Activated CD4-positive, alpha-beta T cell treated with anti-CD3 and anti-CD28 coated beads, Interleukin-2, amount 10 ng/mL, durations not matched to agents 7 days and 5 days (primary cell): Measurements from ENCODE around the gene JDP2. TPM values are rescaled to one million over a fixed set of nuclear protein-coding genes. Genes with fewer than 3 reads are reported as not detected.
"Not testable (repeated sequence)": the region's sequence is repeated elsewhere in the genome, so short reads cannot be mapped to it uniquely, and the experiment has no call there.

Experiments used
- CTCF ChIA-PET: fragments of 350-600 bp; sonication (Branson Sonifier 250); formaldehyde crosslinking; loops from one replicate; lab custom pipeline; 2021; ENCODE audit warnings: antibody characterized with exemption; lab: Charles Lee
- POLR2A ChIA-PET: fragments of 350-600 bp; sonication (Branson Sonifier 250); formaldehyde crosslinking; loops from one replicate; lab custom pipeline; 2021; ENCODE audit warnings: antibody characterized with exemption; lab: Charles Lee
- DNase-seq: peaks from one replicate; pipeline ENCODE4 v3.0.0-alpha.2; 2020
- H3K27ac Mint-ChIP-seq: one replicate; pipeline ENCODE4 v1.8.0; 2021; ENCODE audit warnings: mild to moderate bottlenecking, moderate library complexity, mixed read lengths
- H3K27me3 Mint-ChIP-seq: one replicate; pipeline ENCODE4 v1.8.0; 2021; ENCODE audit warnings: mixed read lengths
- H3K36me3 Mint-ChIP-seq: one replicate; pipeline ENCODE4 v1.8.0; 2021; ENCODE audit warnings: low read depth, mixed read lengths
- H3K4me1 Mint-ChIP-seq: one replicate; pipeline ENCODE4 v1.8.0; 2021; ENCODE audit warnings: mixed read lengths
- H3K4me3 Mint-ChIP-seq: one replicate; pipeline ENCODE4 v1.8.0; 2021; ENCODE audit warnings: mild to moderate bottlenecking, moderate library complexity, mixed read lengths
- H3K9me3 Mint-ChIP-seq: one replicate; pipeline ENCODE4 v1.8.0; 2021; ENCODE audit warnings: mixed read lengths
- total RNA-seq, 2 experiments: library from RNA; stranded (reverse); gene quantifications; one replicate each; pipeline ENCODE4 v1.2.3, GENCODE V29; 2021

The JDP2 gene
- 1 to 10 TPM in 1 of 2 experiments, under 1 TPM in 1; 0.99 to 1.6 TPM for total RNA-seq

- Mint-ChIP-seq H3K4me1 (peaks cover 11% of the 10 kb centered on the region), H3K27me3 (peaks cover 27% of the 10 kb centered on the region), H3K4me3 (peak within 1 kb of the TSS; percentile 65), H3K36me3 (peaks cover 7% of the 10 kb centered on the region), H3K27ac (peak within 1 kb of the TSS; percentile 55), H3K9me3 (peaks cover 7% of the 10 kb centered on the region)
- CTCF ChIA-PET: interaction anchor here (1.0 to 2.1 kb wide), 3 partner anchors 8 to 61 kb away, joined by 3 to 5 read pairs (median 3); no protein-coding TSS in a partner anchor
- peak; percentile 40 for DNase-seq
- POLR2A ChIA-PET: no interaction called here
These were observed at the start of gene JDP2 for GRCh38 chr14:75427482-75428229. JDP2 (plus strand) TSS chr14:75428022; CDS start chr14:75437921, 9,899 bp downstream.

- H3K4me3 Mint-ChIP-seq: no peak overlapping the region
These were observed 48.4 kb upstream of the JDP2 start for GRCh38 chr14:75379246-75379929.

GRCh38 chr14:75379930-75380270, 47.9 kb upstream of the JDP2 start:
- H3K27ac Mint-ChIP-seq: no peak overlapping the region
- no peaks in the 10 kb centered on the region for H3K36me3 Mint-ChIP-seq
- H3K4me3 Mint-ChIP-seq: no peak overlapping the region
- CTCF ChIA-PET: interaction anchor here (1.0 to 2.0 kb wide), 3 partner anchors 9 to 109 kb away, joined by 3 to 6 read pairs (median 6); no protein-coding TSS in a partner anchor
- H3K9me3 Mint-ChIP-seq: peaks cover 7% of the 10 kb centered on the region
- H3K4me1 Mint-ChIP-seq: no peaks in the 10 kb centered on the region
- POLR2A ChIA-PET: no interaction called here
- DNase-seq: no peak
- H3K27me3 Mint-ChIP-seq: peaks cover 15% of the 10 kb centered on the region

More at GRCh38 chr14:75379246-75379929, 48.4 kb upstream of the JDP2 start:
- no peak for DNase-seq
- Mint-ChIP-seq H3K27me3 (peaks cover 12% of the 10 kb centered on the region), H3K27ac (no peak overlapping the region), H3K36me3 (no peaks in the 10 kb centered on the region), H3K9me3 (peaks cover 6% of the 10 kb centered on the region), H3K4me1 (no peaks in the 10 kb centered on the region)
- ChIA-PET CTCF (interaction anchor here (1.0 to 1.5 kb wide), 2 partner anchors 10 to 109 kb away, joined by 3 to 6 read pairs; no protein-coding TSS in a partner anchor), POLR2A (no interaction called here)

GRCh38 chr14:75380656-75381055, 47.2 kb upstream of the JDP2 start:
- no peak overlapping the region for H3K4me3 Mint-ChIP-seq

GRCh38 chr14:75381642-75382041, 46.2 kb upstream of the JDP2 start:
- ChIA-PET POLR2A (interaction anchor here (0.6 kb wide), 1 partner anchor 293 kb away, joined by 3 read pairs; no protein-coding TSS in a partner anchor), CTCF (interaction anchor here (0.6 to 2.0 kb wide), 2 partner anchors 18 to 20 kb away, joined by 3 to 6 read pairs; no protein-coding TSS in a partner anchor)
- H3K4me3 Mint-ChIP-seq: no peak overlapping the region
- no peak for DNase-seq
- H3K9me3 Mint-ChIP-seq: peaks cover 4% of the 10 kb centered on the region
- H3K36me3 Mint-ChIP-seq: no peaks in the 10 kb centered on the region
- no peaks in the 10 kb centered on the region for H3K4me1 Mint-ChIP-seq
- peaks cover 26% of the 10 kb centered on the region for H3K27me3 Mint-ChIP-seq
- H3K27ac Mint-ChIP-seq: no peak overlapping the region

More at GRCh38 chr14:75380656-75381055, 47.2 kb upstream of the JDP2 start:
- ChIA-PET POLR2A (no interaction called here), CTCF (interaction anchor here (0.9 to 2.0 kb wide), 2 partner anchors 19 to 34 kb away, joined by 3 to 6 read pairs; no protein-coding TSS in a partner anchor)
- Mint-ChIP-seq H3K36me3 (no peaks in the 10 kb centered on the region), H3K27me3 (peaks cover 16% of the 10 kb centered on the region), H3K27ac (no peak overlapping the region), H3K9me3 (peaks cover 4% of the 10 kb centered on the region), H3K4me1 (no peaks in the 10 kb centered on the region)
- DNase-seq: no peak

GRCh38 chr14:75383219-75383618, 44.6 kb upstream of the JDP2 start:
- DNase-seq, H3K36me3 Mint-ChIP-seq, H3K27ac Mint-ChIP-seq, POLR2A ChIA-PET, H3K4me1 Mint-ChIP-seq, H3K4me3 Mint-ChIP-seq, H3K9me3 Mint-ChIP-seq: not testable (repeated sequence)
- H3K27me3 Mint-ChIP-seq: peaks cover 38% of the 10 kb centered on the region
- CTCF ChIA-PET: interaction anchor here (1.1 kb wide), 1 partner anchor 20 kb away, joined by 3 read pairs; no protein-coding TSS in a partner anchor

GRCh38 chr14:75383721-75384120, 44.1 kb upstream of the JDP2 start:
- Mint-ChIP-seq H3K27me3 (peaks cover 41% of the 10 kb centered on the region), H3K36me3 (no peaks in the 10 kb centered on the region), H3K9me3 (peaks cover 4% of the 10 kb centered on the region), H3K4me3 (no peak overlapping the region), H3K27ac (no peak overlapping the region), H3K4me1 (no peaks in the 10 kb centered on the region)
- ChIA-PET POLR2A (no interaction called here), CTCF (interaction anchor here (1.0 to 1.1 kb wide), 2 partner anchors 21 to 203 kb away, joined by 3 read pairs; no protein-coding TSS in a partner anchor)
- no peak for DNase-seq

GRCh38 chr14:75389679-75390078, 38.1 kb upstream of the JDP2 start:
- Mint-ChIP-seq H3K4me3 (no peak overlapping the region), H3K27me3 (peaks cover 41% of the 10 kb centered on the region), H3K36me3 (no peaks in the 10 kb centered on the region), H3K4me1 (no peaks in the 10 kb centered on the region), H3K27ac (no peak overlapping the region), H3K9me3 (no peaks in the 10 kb centered on the region)
- CTCF ChIA-PET: interaction anchor here (1.7 to 2.0 kb wide), 2 partner anchors 10 to 21 kb away, joined by 3 to 6 read pairs; no protein-coding TSS in a partner anchor
- POLR2A ChIA-PET: no interaction called here
- no peak for DNase-seq

- no peaks in the 10 kb centered on the region for H3K36me3 Mint-ChIP-seq
- peaks cover 37% of the 10 kb centered on the region for H3K27me3 Mint-ChIP-seq
- no peak overlapping the region for H3K27ac Mint-ChIP-seq
- no peak for DNase-seq
- POLR2A ChIA-PET: no interaction called here
- CTCF ChIA-PET: interaction anchor here (1.7 to 2.0 kb wide), 2 partner anchors 11 to 20 kb away, joined by 3 to 6 read pairs; no protein-coding TSS in a partner anchor
- no peaks in the 10 kb centered on the region for H3K4me1 Mint-ChIP-seq
- no peaks in the 10 kb centered on the region for H3K9me3 Mint-ChIP-seq
- H3K4me3 Mint-ChIP-seq: no peak overlapping the region
These were observed 37.6 kb upstream of the JDP2 start for GRCh38 chr14:75390183-75390582.

GRCh38 chr14:75391953-75392352, 35.9 kb upstream of the JDP2 start:
- H3K36me3 Mint-ChIP-seq: no peaks in the 10 kb centered on the region
- POLR2A ChIA-PET: no interaction called here
- H3K27me3 Mint-ChIP-seq: peaks cover 29% of the 10 kb centered on the region
- DNase-seq: no peak
- H3K4me1 Mint-ChIP-seq: no peaks in the 10 kb centered on the region
- H3K9me3 Mint-ChIP-seq: no peaks in the 10 kb centered on the region
- CTCF ChIA-PET: interaction anchor here (0.6 kb wide), 1 partner anchor 265 kb away, joined by 3 read pairs; no protein-coding TSS in a partner anchor
- H3K27ac Mint-ChIP-seq: no peak overlapping the region
- H3K4me3 Mint-ChIP-seq: no peak overlapping the region

GRCh38 chr14:75392686-75393641, 34.9 kb upstream of the JDP2 start:
- Mint-ChIP-seq H3K27me3 (peaks cover 21% of the 10 kb centered on the region), H3K4me1 (no peaks in the 10 kb centered on the region), H3K9me3 (no peaks in the 10 kb centered on the region), H3K36me3 (no peaks in the 10 kb centered on the region), H3K4me3 (no peak overlapping the region), H3K27ac (no peak overlapping the region)
- ChIA-PET CTCF (no interaction called here), POLR2A (no interaction called here)
- no peak for DNase-seq

GRCh38 chr14:75393794-75394193, 34.0 kb upstream of the JDP2 start:
- DNase-seq: no peak
- H3K27ac Mint-ChIP-seq: no peak overlapping the region
- no peaks in the 10 kb centered on the region for H3K4me1 Mint-ChIP-seq
- peaks cover 3% of the 10 kb centered on the region for H3K9me3 Mint-ChIP-seq
- peaks cover 18% of the 10 kb centered on the region for H3K27me3 Mint-ChIP-seq
- ChIA-PET CTCF (no interaction called here), POLR2A (no interaction called here)
- no peaks in the 10 kb centered on the region for H3K36me3 Mint-ChIP-seq
- H3K4me3 Mint-ChIP-seq: no peak overlapping the region
